ENCODE results near the gene GLRX5. TPM values are rescaled to one million over a fixed set of nuclear protein-coding genes. Genes with fewer than 3 reads are reported as not detected.

The GLRX5 gene
- total and polyA plus RNA-seq, 2 experiments from 2014 or later = 50.2 to 181 TPM

Other genes starting within 250 kb of the GLRX5 start
- 0.49 and 1.3 TPM in 2 replicates for gene CLMN, start 215.1 kb upstream of the GLRX5 start, total RNA-seq
- gene CLMN, start 215.1 kb upstream of the GLRX5 start, polyA plus RNA-seq = 0.98 and 2.3 TPM in 2 replicates
- 0.42 and 2.0 TPM in 2 replicates for gene SYNE3, start 18.4 kb upstream of the GLRX5 start, total RNA-seq
- gene SYNE3, start 18.4 kb upstream of the GLRX5 start, polyA plus RNA-seq = 0.09 and 0.45 TPM in 2 replicates
- gene TCL1B, start 151.4 kb downstream of the GLRX5 start, total RNA-seq = not detected in 2 replicates
- gene TCL1B, start 151.4 kb downstream of the GLRX5 start, polyA plus RNA-seq = not detected in 2 replicates
- gene TCL1A, start 179.1 kb downstream of the GLRX5 start, total RNA-seq = not detected in 2 replicates
- gene TCL1A, start 179.1 kb downstream of the GLRX5 start, polyA plus RNA-seq = not detected in 2 replicates